ENCODE data around the gene NKX2-2. TPM values are rescaled to one million over a fixed set of nuclear protein-coding genes. Genes with fewer than 3 reads are reported as not detected.
"Not testable (repeated sequence)": the region's sequence is repeated elsewhere in the genome, so short reads cannot be mapped to it uniquely, and the experiment has no call there.

Gene NKX2-2
- total RNA-seq, 1 donor from 2014 or later, result not detected

DNA sequence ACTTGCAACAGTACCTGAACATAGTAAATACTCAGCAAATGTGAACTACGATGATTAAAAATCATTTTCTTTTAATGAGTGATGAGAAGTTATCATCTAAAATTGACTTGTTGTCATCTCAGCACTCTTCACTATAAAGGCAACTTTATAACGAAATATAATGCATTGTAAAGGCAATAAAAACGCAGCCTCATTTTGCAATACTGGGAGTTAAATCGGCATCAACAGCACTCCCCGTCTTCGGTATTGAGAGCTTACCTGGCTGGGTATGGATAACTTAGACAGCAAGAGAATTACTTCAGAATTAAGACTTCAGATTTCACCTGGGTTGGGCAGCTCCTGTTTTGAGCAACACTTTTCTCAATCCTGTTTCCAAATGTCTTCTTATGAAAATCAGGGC, 20.8 kb downstream of the NKX2-2 start:
- DNase-seq (ENCODE audit: missing footprints), result no peak
- intact Hi-C loops (cut with DNase I), result no loop called here
- no peak for ATAC-seq

DNA sequence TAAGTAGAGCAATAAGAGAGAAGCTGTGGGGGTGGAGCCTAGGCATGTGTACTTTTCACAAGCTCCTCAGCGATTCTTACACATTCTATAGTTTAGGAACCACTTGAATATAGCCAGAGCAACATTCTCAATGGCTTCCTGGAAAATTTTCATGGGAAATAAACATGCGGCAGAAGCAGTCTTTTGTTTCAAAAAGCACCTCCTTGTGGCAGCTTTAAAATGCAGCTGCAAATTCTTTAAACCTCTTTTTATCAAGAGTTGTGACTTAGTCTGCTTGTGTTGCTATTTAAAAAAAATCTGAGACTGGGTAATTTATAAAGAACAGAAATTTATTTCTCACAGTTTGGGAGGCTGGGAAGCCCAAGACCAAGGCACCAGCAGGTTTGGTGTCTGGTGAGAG, 23.8 kb downstream of the NKX2-2 start:
- DNase-seq (ENCODE audit: missing footprints) (no peak), ATAC-seq (no peak)
- intact Hi-C loops (cut with DNase I), result no loop called here

DNA sequence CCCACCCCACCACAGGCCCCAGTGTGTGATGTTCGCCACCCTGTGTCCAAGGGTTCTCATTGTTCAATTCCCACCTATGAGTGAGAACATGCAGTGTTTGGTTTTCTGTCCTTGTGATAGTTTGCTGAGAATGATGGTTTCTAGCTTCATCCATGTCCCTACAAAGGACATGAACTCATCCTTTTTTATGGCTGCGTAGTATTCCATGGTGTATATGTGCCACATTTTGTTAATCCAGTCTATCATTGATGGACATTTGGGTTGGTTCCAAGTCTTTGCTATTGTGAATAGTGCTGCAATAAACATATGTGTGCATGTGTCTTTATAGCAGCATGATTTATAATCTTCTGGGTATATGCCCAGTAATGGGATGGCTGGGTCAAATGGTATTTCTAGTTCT, 33.7 kb downstream of the NKX2-2 start:
- intact Hi-C loops (cut with DNase I); ATAC-seq; DNase-seq (ENCODE audit: missing footprints): not testable (repeated sequence)

DNA sequence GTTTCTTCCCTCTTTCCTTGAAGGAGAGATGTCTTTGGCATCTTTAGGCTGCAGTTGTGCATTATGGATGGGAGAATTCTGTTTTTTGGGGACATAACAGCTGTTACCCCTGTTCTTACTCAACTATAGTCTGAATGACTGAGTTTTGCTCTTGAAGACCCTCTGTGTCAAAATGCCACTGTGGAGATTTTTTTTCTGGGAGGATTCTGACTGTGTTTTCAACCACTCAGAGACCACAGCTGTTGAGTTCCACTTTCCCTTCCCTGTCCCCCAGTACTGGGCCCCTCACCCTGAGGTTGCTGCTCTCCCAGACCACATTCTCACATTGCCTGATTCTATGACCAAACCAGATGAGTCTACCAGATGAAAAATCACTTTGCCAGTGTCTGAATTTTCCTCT, 48.1 kb downstream of the NKX2-2 start:
- intact Hi-C loops (cut with DNase I), result no loop called here
- ATAC-seq (no peak), DNase-seq (ENCODE audit: missing footprints) (no peak)

DNA sequence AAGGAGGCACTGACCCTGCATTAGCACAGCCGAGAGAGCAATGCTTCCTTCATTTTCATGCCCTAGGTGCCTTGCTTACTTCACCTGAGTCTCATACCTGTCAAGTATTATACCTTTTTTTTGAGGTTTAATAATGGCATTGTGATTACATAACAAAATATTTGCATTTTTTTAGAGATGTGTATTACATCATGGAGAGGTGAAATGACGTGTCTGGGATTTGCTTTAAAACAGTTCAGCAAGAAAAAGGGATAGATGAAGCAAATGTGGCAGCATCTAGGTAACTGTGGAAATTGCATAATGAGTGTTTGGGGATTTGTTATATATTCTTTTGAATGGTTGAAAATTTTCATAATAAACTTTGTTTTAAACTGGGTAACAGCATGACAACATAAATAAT, 48.9 kb downstream of the NKX2-2 start:
- intact Hi-C loops (cut with DNase I), result no loop called here
- ATAC-seq, result no peak
- DNase-seq (ENCODE audit: missing footprints), result no peak

Other genes with a start within 250 kb of the NKX2-2 start
- gene XRN2, start 210.7 kb downstream of the NKX2-2 start, total RNA-seq, result 30.9 TPM
- not detected for gene NKX2-4, start 116.5 kb downstream of the NKX2-2 start, total RNA-seq
- not detected for gene PAX1, start 191.6 kb upstream of the NKX2-2 start, total RNA-seq